Putamen (tissue), 1 donor: ENCODE measurements around the gene RBM11.

ENCODE experiments used
- DNase-seq: peaks from one replicate; pipeline ENCODE4 v3.0.0-alpha.2; 2016; ENCODE audit warnings: low spot score

RBM11 gene

GRCh38 chr21:14215971-14216641 is at the start of gene RBM11:
Gene RBM11, plus strand, starts transcription at chr21:14216157. Its CDS starts 30 bp downstream, at chr21:14216187.
- peak; percentile 65 for DNase-seq

- DNase-seq = peak; percentile 27
These were observed 49.3 kb upstream of the RBM11 start for GRCh38 chr21:14166463-14167223.

- no peak for DNase-seq
These were observed 9.7 kb upstream of the RBM11 start for GRCh38 chr21:14206222-14206621.

GRCh38 chr21:14210738-14211137 is 5.2 kb upstream of the RBM11 start, which contains the start of gene LIPI:
Gene LIPI, minus strand, starts transcription at chr21:14210955. Its CDS starts 110 bp downstream, at chr21:14210845.
- DNase-seq = no peak

- no peak for DNase-seq
These were observed 2.8 kb upstream of the RBM11 start for GRCh38 chr21:14213164-14213563.

- no peak for DNase-seq
These were observed 7.4 kb downstream of the RBM11 start for GRCh38 chr21:14223365-14223764.

- no peak for DNase-seq
These were observed 13.4 kb downstream of the RBM11 start for GRCh38 chr21:14229399-14229798.

- no peak for DNase-seq
These were observed 19.1 kb downstream of the RBM11 start for GRCh38 chr21:14235101-14235500.

- no peak for DNase-seq
These were observed 20.2 kb downstream of the RBM11 start for GRCh38 chr21:14236180-14236579.

GRCh38 chr21:14239281-14239680 is 23.3 kb downstream of the RBM11 start:
- DNase-seq = no peak

GRCh38 chr21:14241297-14241696 is 25.3 kb downstream of the RBM11 start:
- DNase-seq = no peak

GRCh38 chr21:14243461-14243860 is 27.5 kb downstream of the RBM11 start:
- DNase-seq = no peak

GRCh38 chr21:14243874-14244273 is 27.9 kb downstream of the RBM11 start:
- DNase-seq = no peak

GRCh38 chr21:14244911-14245310 is 29.0 kb downstream of the RBM11 start:
- DNase-seq = no peak

- DNase-seq = no peak
These were observed 29.8 kb downstream of the RBM11 start for GRCh38 chr21:14245711-14246110.

- no peak for DNase-seq
These were observed 35.4 kb downstream of the RBM11 start for GRCh38 chr21:14251336-14251735.

- DNase-seq = peak; percentile 39
These were observed 43.8 kb downstream of the RBM11 start for GRCh38 chr21:14259747-14260146.

GRCh38 chr21:14260174-14260764 is 44.3 kb downstream of the RBM11 start:
- DNase-seq = no peak

- no peak for DNase-seq
These were observed 46.1 kb downstream of the RBM11 start for GRCh38 chr21:14262039-14262438.

GRCh38 chr21:14263879-14264278 is 47.9 kb downstream of the RBM11 start:
- DNase-seq = no peak

GRCh38 chr21:14265023-14265422 is 49.1 kb downstream of the RBM11 start:
- no peak for DNase-seq

- DNase-seq = no peak
These were observed 51.1 kb downstream of the RBM11 start for GRCh38 chr21:14267076-14267475.

- no peak for DNase-seq
These were observed 54.7 kb downstream of the RBM11 start for GRCh38 chr21:14270631-14271030.
